SK-N-SH (cell line): ENCODE measurements around the gene PXMP4. TPM values are rescaled to one million over a fixed set of nuclear protein-coding genes. Genes with fewer than 3 reads are reported as not detected.

Source experiments
- CTCF ChIA-PET: fragments of 300-600, 350-600 bp; formaldehyde crosslinking; extraction: SDS; loops from one replicate; lab custom pipeline; 2021; lab: Yijun Ruan, JAX
- POLR2A ChIA-PET: fragments of 350-600 bp; sonication (Branson Sonifier 250); formaldehyde crosslinking; extraction: SDS; loops from one replicate; lab custom pipeline; 2020; ENCODE audit warnings: antibody characterized with exemption, inconsistent platforms; lab: Yijun Ruan, JAX
- DNase-seq: peaks from one replicate; pipeline ENCODE4 v3.0.0; 2012
- H2AFZ ChIP-seq: fragments of 200-600 bp; sonication (generic); 2 replicates; pipeline ENCODE4 v1.8.1; 2016; ENCODE audit warnings: antibody characterized with exemption, mild to moderate bottlenecking, low read depth
- H3F3A ChIP-seq: fragments of 200-600 bp; sonication (generic); replicated peaks from 2 replicates; pipeline ENCODE3; 2016; ENCODE audit warnings: antibody characterized with exemption, mild to moderate bottlenecking; ENCODE audit not compliant: insufficient read depth
- H3K27ac ChIP-seq, 2 experiments: fragments of 200-500 bp in 1 of 2; fragments of 200-600 bp in 1 of 2; sonication (Bioruptor generic) in 1 of 2; sonication (generic), shearing (Covaris generic) in 1 of 2; 2 replicates each; pipeline versions ENCODE4 v1.5.1 to v1.6.1; 2014 to 2016; ENCODE audit warnings: low read depth in 2 of 2, inconsistent platforms in 1 of 2, low read length in 1 of 2, mild to moderate bottlenecking in 1 of 2, mixed read lengths in 1 of 2
- H3K27me3 ChIP-seq: fragments of 200-600 bp; sonication (generic), shearing (Covaris generic); 2 replicates; pipeline ENCODE4 v1.6.1; 2016; ENCODE audit warnings: mixed run types; ENCODE audit not compliant: insufficient read depth
- H3K36me3 ChIP-seq, 2 experiments: fragments of 200-500 bp in 1 of 2; fragments of 200-600 bp in 1 of 2; sonication (Bioruptor generic) in 1 of 2; sonication (generic) in 1 of 2; replicated peaks in 1 of 2; 2 replicates each; pipeline versions ENCODE3 to v1.5.1; 2014 to 2016; ENCODE audit warnings: low read length in 1 of 2, mild to moderate bottlenecking in 1 of 2; ENCODE audit not compliant: insufficient read depth in 2 of 2, control insufficient read depth in 1 of 2
- H3K4me1 ChIP-seq, 2 experiments: fragments of 200-500 bp in 1 of 2; fragments of 200-600 bp in 1 of 2; sonication (Bioruptor generic) in 1 of 2; sonication (generic), shearing (Covaris generic) in 1 of 2; 2 replicates each; pipeline versions ENCODE4 v1.5.1 to v1.6.1; 2014 to 2016; ENCODE audit warnings: low read depth in 1 of 2, low read length in 1 of 2, mixed run types in 1 of 2; ENCODE audit not compliant: insufficient read depth in 2 of 2, control insufficient read depth in 1 of 2
- H3K4me2 ChIP-seq: fragments of 200-600 bp; sonication (generic), shearing (Covaris generic); 2 replicates; pipeline ENCODE4 v1.6.1; 2017; ENCODE audit warnings: mixed run types
- H3K4me3 ChIP-seq, 2 experiments: fragments of 200-500 bp in 1 of 2; fragments of 200-600 bp in 1 of 2; sonication (Bioruptor generic) in 1 of 2; sonication (generic), shearing (Covaris generic) in 1 of 2; 2 replicates each; pipeline versions ENCODE4 v1.5.1 to v1.8.1; 2014 to 2016; ENCODE audit warnings: low read depth in 2 of 2, inconsistent platforms in 1 of 2, low read length in 1 of 2, mild to moderate bottlenecking in 1 of 2, mixed read lengths in 1 of 2, moderate library complexity in 1 of 2
- H3K79me2 ChIP-seq: fragments of 200-600 bp; sonication (generic); 2 replicates; pipeline ENCODE4 v1.8.1; 2017; ENCODE audit warnings: mild to moderate bottlenecking; ENCODE audit not compliant: insufficient read depth
- H3K9ac ChIP-seq: fragments of 200-600 bp; sonication (generic); 2 replicates; pipeline ENCODE4 v1.6.1; 2017; ENCODE audit warnings: mixed run types
- H3K9me2 ChIP-seq: fragments of 200-600 bp; sonication (generic); 2 replicates; pipeline ENCODE4 v1.6.1; 2017; ENCODE audit warnings: mixed run types
- H3K9me3 ChIP-seq: fragments of 200-600 bp; sonication (generic); 2 replicates; pipeline ENCODE4 v1.6.1; 2017; ENCODE audit warnings: mixed run types, mild to moderate bottlenecking, moderate library complexity
- H4K20me1 ChIP-seq: fragments of 200-600 bp; sonication (generic); 2 replicates; pipeline ENCODE4 v1.6.1; 2017; ENCODE audit warnings: mild to moderate bottlenecking, mixed run types; ENCODE audit not compliant: insufficient read depth
- CHD2 ChIP-seq: fragments of 150-350 bp; IDR thresholded peaks from 2 replicates; pipeline ENCODE4 v1.6.1; 2018; ENCODE audit warnings: low read length; ENCODE audit not compliant: partially characterized antibody
- CTCF ChIP-seq: fragments of 200-600 bp; sonication (generic); IDR thresholded peaks from 2 replicates; pipeline ENCODE4 v1.6.1; 2017; ENCODE audit warnings: antibody characterized with exemption, mild to moderate bottlenecking, moderate library complexity
- FOSL2 ChIP-seq: IDR thresholded peaks from 2 replicates; pipeline ENCODE4 v1.4.0; 2012; ENCODE audit warnings: low read depth, mild to moderate bottlenecking, moderate library complexity, borderline replicate concordance
- IRF3 ChIP-seq: fragments of 150-350 bp; IDR thresholded peaks from 2 replicates; pipeline ENCODE4 v1.6.1; 2016; ENCODE audit warnings: mild to moderate bottlenecking, low read depth, low read length
- MAX ChIP-seq: IDR thresholded peaks from 2 replicates; pipeline ENCODE4 v1.4.0; 2012; ENCODE audit warnings: low read depth
- NRF1 ChIP-seq: IDR thresholded peaks from 2 replicates; pipeline ENCODE4 v1.6.1; 2012; ENCODE audit warnings: low read depth, mild to moderate bottlenecking, low read length
- PBX3 ChIP-seq: IDR thresholded peaks from 2 replicates; pipeline ENCODE4; 2012
- POLR2AphosphoS5 ChIP-seq: IDR thresholded peaks from 2 replicates; pipeline ENCODE4 v1.6.1; 2012; ENCODE audit warnings: low read depth, low read length
- RAD21 ChIP-seq: IDR thresholded peaks from 2 replicates; pipeline ENCODE4 v1.6.1; 2012; ENCODE audit warnings: mild to moderate bottlenecking, low read length
- RCOR1 ChIP-seq: fragments of 150-350 bp; IDR thresholded peaks from 2 replicates; pipeline ENCODE4 v1.6.1; 2017; ENCODE audit warnings: antibody characterized with exemption, low read length
- SIN3A ChIP-seq: IDR thresholded peaks from 2 replicates; pipeline ENCODE4 v1.6.1; 2012; ENCODE audit warnings: low read depth, mild to moderate bottlenecking, low read length, moderate library complexity, borderline replicate concordance
- SMC3 ChIP-seq: IDR thresholded peaks from 2 replicates; pipeline ENCODE4 v1.6.1; 2012; ENCODE audit warnings: low read depth, low read length, improper control_type of control experiment
- TCF12 ChIP-seq: IDR thresholded peaks from 2 replicates; pipeline ENCODE4 v1.4.0; 2012
- USF2 ChIP-seq: fragments of 150-350 bp; IDR thresholded peaks from 2 replicates; pipeline ENCODE4 v1.6.1; 2017; ENCODE audit warnings: antibody characterized with exemption, low read length, low read depth, borderline replicate concordance
- YY1 ChIP-seq: IDR thresholded peaks from 2 replicates; pipeline ENCODE4 v1.4.0; 2012; ENCODE audit warnings: low read depth, mild to moderate bottlenecking
- WGBS: methylation state at CpG from one replicate; pipeline ENCODE4 v1.1.6; 2017; ENCODE audit warnings: low lambda C conversion rate; 5-methylcytosine and 5-hydroxymethylcytosine counted together
- polyA plus RNA-seq, 3 experiments: library from polyadenylated mRNA; depleted of rRNA; stranded (reverse); fragments of >200 nt; gene quantifications; 2 replicates each; pipeline ENCODE4 v1.2.3, GENCODE V29; 2012

PXMP4 gene
- polyA plus RNA-seq, 1 of the 3 experiments (the other 2 are of a cell fraction) = 5.6 TPM

GRCh38 chr20:33731693-33732165 lies 11.6 kb upstream of the PXMP4 start, which contains the start of gene ZNF341 (continued):
- TF ChIP-seq YY1 (peak; percentile 88), FOSL2 (no peak), NRF1 (no peak; the same call in 1 of the 2 replicates), CTCF (peak; percentile 81), SMC3 (peak; percentile 76), IRF3 (no peak), TCF12 (no peak)

GRCh38 chr20:33730946-33731692 lies 11.0 kb upstream of the PXMP4 start:
- ChIA-PET POLR2A (interaction anchor here (1.1 kb wide), 1 partner anchor 46 kb away, joined by 3 read pairs; no protein-coding TSS in a partner anchor), CTCF (interaction anchor here (0.6 to 2.5 kb wide), 10 partner anchors 46 to 266 kb away, joined by 3 to 18 read pairs (median 4); partner anchors contain the start of gene CHMP4B)
- no peaks in the 10 kb centered on the region for H3K36me3 ChIP-seq
- H3K4me1 ChIP-seq = peaks cover 10 to 14% of the 10 kb centered on the region in 2 experiments; a peak in 2 of 4 replicates
- peak overlapping the region; percentile 46 to 64 for H3K4me3 ChIP-seq
- no peaks in the 10 kb centered on the region for H3K79me2 ChIP-seq
- peaks cover under 1% of the 10 kb centered on the region; the same call in 1 of the 2 replicates for H3K9me3 ChIP-seq
- H2AFZ ChIP-seq = peak overlapping the region; percentile 92
- H3K9me2 ChIP-seq = no peaks in the 10 kb centered on the region
- H3K27me3 ChIP-seq = no peaks in the 10 kb centered on the region
- peak overlapping the region; percentile 44 to 87; a peak in 2 of 4 replicates for H3K27ac ChIP-seq
- no peak for DNase-seq
- no peaks in the 10 kb centered on the region for H4K20me1 ChIP-seq
- H3K9ac ChIP-seq = peak overlapping the region; percentile 53
- 81% methylated on average over 18 of the region's 18 CpGs for WGBS
- peak overlapping the region; percentile 53 for H3K4me2 ChIP-seq
- peaks cover 3% of the 10 kb centered on the region for H3F3A ChIP-seq
- TF ChIP-seq RCOR1 (no peak), RAD21 (no peak), POLR2AphosphoS5 (no peak), FOSL2 (no peak), MAX (no peak), TCF12 (no peak), USF2 (no peak), SMC3 (no peak), CTCF (no peak), SIN3A (no peak), IRF3 (no peak), CHD2 (no peak), PBX3 (no peak)
